ENCODE results near the gene ZNF808. TPM values are rescaled to one million over a fixed set of nuclear protein-coding genes. Genes with fewer than 3 reads are reported as not detected.
"Not testable (repeated sequence)": the region's sequence is repeated elsewhere in the genome, so short reads cannot be mapped to it uniquely, and the experiment has no call there.

Gene ZNF808
- total RNA-seq, 4 donors from 2014 or later, result 16.3 to 42.6 (median 21.3) TPM

GRCh38 chr19:52494518-52494917 lies 33.0 kb upstream of the ZNF808 start:
- 87 to 94% methylated on average over 3 of the region's 3 CpGs for WGBS, 2 donors

GRCh38 chr19:52498571-52498970 lies 28.9 kb upstream of the ZNF808 start:
- H3K36me3 ChIP-seq, result peaks cover 0 to 79% (median 6%) of the 10 kb centered on the region in 3 donors
- H3K27ac ChIP-seq, result no peak overlapping the region
- H3K9me3 ChIP-seq, result peaks cover 0 to 99% (median 13%) of the 10 kb centered on the region in 4 donors
- H3K4me3 ChIP-seq, result no peak overlapping the region
- 98 to 99% methylated on average over 8 of the region's 8 CpGs for WGBS, 2 donors
- no peaks in the 10 kb centered on the region for H3K27me3 ChIP-seq
- H3K4me1 ChIP-seq, result no peaks in the 10 kb centered on the region
- DNase-seq (ENCODE audit: low spot score in 2 of 2), result no peak
- TF ChIP-seq POLR2A (IDR thresholded peaks at IDR 0.05) (no peak), EP300 (IDR thresholded peaks at IDR 0.05) (no peak), CTCF (IDR thresholded peaks at IDR 0.05) (no peak)

More at GRCh38 chr19:52494518-52494917, 33.0 kb upstream of the ZNF808 start:
- Histone ChIP-seq H3K4me1 (no peaks in the 10 kb centered on the region), H3K4me3 (no peak overlapping the region), H3K36me3 (peaks cover 0 to 82% (median 0%) of the 10 kb centered on the region in 3 donors), H3K27me3 (no peaks in the 10 kb centered on the region), H3K27ac (no peak overlapping the region), H3K9me3 (peaks cover 0 to 99% (median 18%) of the 10 kb centered on the region in 4 donors)
- DNase-seq (ENCODE audit: low spot score in 2 of 2), result no peak
- TF ChIP-seq POLR2A (IDR thresholded peaks at IDR 0.05), result no peak
- no peak for TF ChIP-seq EP300 (IDR thresholded peaks at IDR 0.05)
- TF ChIP-seq CTCF (IDR thresholded peaks at IDR 0.05), result no peak

GRCh38 chr19:52500474-52500873 lies 27.0 kb upstream of the ZNF808 start:
- H3K27me3 ChIP-seq; H3K4me3 ChIP-seq; H3K4me1 ChIP-seq; H3K27ac ChIP-seq; DNase-seq (ENCODE audit: low spot score in 2 of 2): not testable (repeated sequence)
- WGBS, 2 donors, result 18 to 24% methylated on average over 3 of the region's 3 CpGs
- H3K36me3 ChIP-seq, result peaks cover 0 to 82% (median 6%) of the 10 kb centered on the region in 3 donors
- peaks cover 0 to 99% (median 13%) of the 10 kb centered on the region in 4 donors for H3K9me3 ChIP-seq

- H3K27me3 ChIP-seq; DNase-seq (ENCODE audit: low spot score in 2 of 2); H3K4me1 ChIP-seq; H3K4me3 ChIP-seq; H3K27ac ChIP-seq: not testable (repeated sequence)
- WGBS, 2 donors, result 87 to 91% methylated on average over 12 of the region's 12 CpGs
- peaks cover 0 to 83% (median 6%) of the 10 kb centered on the region in 3 donors for H3K36me3 ChIP-seq
- H3K9me3 ChIP-seq, result peaks cover 0 to 100% (median 13%) of the 10 kb centered on the region in 4 donors
Measured at GRCh38 chr19:52500991-52501390, 26.5 kb upstream of the ZNF808 start.

GRCh38 chr19:52507266-52507665 lies 20.2 kb upstream of the ZNF808 start:
- H3K36me3 ChIP-seq, result peaks cover 0 to 99% (median 0%) of the 10 kb centered on the region in 3 donors
- no peaks in the 10 kb centered on the region for H3K27me3 ChIP-seq
- TF ChIP-seq POLR2A (IDR thresholded peaks at IDR 0.05), result no peak
- no peak for TF ChIP-seq CTCF (IDR thresholded peaks at IDR 0.05)
- TF ChIP-seq EP300 (IDR thresholded peaks at IDR 0.05), result no peak
- 93 to 98% methylated on average over 5 of the region's 5 CpGs for WGBS, 2 donors
- H3K4me1 ChIP-seq, result no peaks in the 10 kb centered on the region
- DNase-seq (ENCODE audit: low spot score in 2 of 2), result no peak
- H3K4me3 ChIP-seq, result no peak overlapping the region
- H3K27ac ChIP-seq, result no peak overlapping the region
- peaks cover 0 to 95% (median 11%) of the 10 kb centered on the region in 4 donors for H3K9me3 ChIP-seq

GRCh38 chr19:52516191-52516590 lies 11.3 kb upstream of the ZNF808 start:
- 91% methylated on average over 5 of the region's 5 CpGs for WGBS, 2 donors
- TF ChIP-seq POLR2A (IDR thresholded peaks at IDR 0.05), result no peak
- TF ChIP-seq CTCF (IDR thresholded peaks at IDR 0.05), result no peak
- no peak for TF ChIP-seq EP300 (IDR thresholded peaks at IDR 0.05)

More at GRCh38 chr19:52516191-52516590, 11.3 kb upstream of the ZNF808 start:
- no peaks in the 10 kb centered on the region for H3K4me1 ChIP-seq
- no peak overlapping the region for H3K27ac ChIP-seq
- no peak overlapping the region for H3K4me3 ChIP-seq
- DNase-seq (ENCODE audit: low spot score in 2 of 2), result no peak
- H3K9me3 ChIP-seq, result peaks cover 0 to 90% (median 7%) of the 10 kb centered on the region in 4 donors
- H3K27me3 ChIP-seq, result no peaks in the 10 kb centered on the region
- H3K36me3 ChIP-seq, result peaks cover 0 to 36% (median 0%) of the 10 kb centered on the region in 3 donors

Data from tibial nerve (tissue), 4 donors.